RWPE1 (cell line): ENCODE data around the gene JUN.

Source experiments
- CTCF ChIA-PET: fragments of 350-600 bp; sonication (Branson Sonifier 250); formaldehyde crosslinking; extraction: SDS; loops from one replicate; lab custom pipeline; 2021; lab: Yijun Ruan, JAX
- POLR2A ChIA-PET: fragments of 400-600 bp; formaldehyde crosslinking; extraction: SDS; loops from one replicate; lab custom pipeline; 2020; ENCODE audit warnings: antibody characterized with exemption; ENCODE audit not compliant: low non-redundant PET; lab: Yijun Ruan, JAX
- DNase-seq: peaks from one replicate; pipeline ENCODE4 v3.0.0; 2012; ENCODE audit warnings: low spot score
- H3K27ac ChIP-seq: fragments of 450-650 bp; 2 replicates; pipeline ENCODE4 v1.5.1; 2017
- TF ChIP-seq, protein P1 (sequence below): fragments of 450-650 bp; conservative IDR thresholded peaks from 2 replicates; pipeline ENCODE4 v1.5.1; 2017; ENCODE audit warnings: low read depth, mild to moderate bottlenecking

The JUN gene

GRCh38 chr1:58823481-58824010 lies 39.7 kb upstream of the JUN start:
- ChIA-PET POLR2A (no interaction called here), CTCF (no interaction called here)
- TF ChIP-seq, protein P1, sequence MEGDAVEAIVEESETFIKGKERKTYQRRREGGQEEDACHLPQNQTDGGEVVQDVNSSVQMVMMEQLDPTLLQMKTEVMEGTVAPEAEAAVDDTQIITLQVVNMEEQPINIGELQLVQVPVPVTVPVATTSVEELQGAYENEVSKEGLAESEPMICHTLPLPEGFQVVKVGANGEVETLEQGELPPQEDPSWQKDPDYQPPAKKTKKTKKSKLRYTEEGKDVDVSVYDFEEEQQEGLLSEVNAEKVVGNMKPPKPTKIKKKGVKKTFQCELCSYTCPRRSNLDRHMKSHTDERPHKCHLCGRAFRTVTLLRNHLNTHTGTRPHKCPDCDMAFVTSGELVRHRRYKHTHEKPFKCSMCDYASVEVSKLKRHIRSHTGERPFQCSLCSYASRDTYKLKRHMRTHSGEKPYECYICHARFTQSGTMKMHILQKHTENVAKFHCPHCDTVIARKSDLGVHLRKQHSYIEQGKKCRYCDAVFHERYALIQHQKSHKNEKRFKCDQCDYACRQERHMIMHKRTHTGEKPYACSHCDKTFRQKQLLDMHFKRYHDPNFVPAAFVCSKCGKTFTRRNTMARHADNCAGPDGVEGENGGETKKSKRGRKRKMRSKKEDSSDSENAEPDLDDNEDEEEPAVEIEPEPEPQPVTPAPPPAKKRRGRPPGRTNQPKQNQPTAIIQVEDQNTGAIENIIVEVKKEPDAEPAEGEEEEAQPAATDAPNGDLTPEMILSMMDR, result no peak
- DNase-seq, result peak; percentile 75
- H3K27ac ChIP-seq, result no peak overlapping the region

DNA sequence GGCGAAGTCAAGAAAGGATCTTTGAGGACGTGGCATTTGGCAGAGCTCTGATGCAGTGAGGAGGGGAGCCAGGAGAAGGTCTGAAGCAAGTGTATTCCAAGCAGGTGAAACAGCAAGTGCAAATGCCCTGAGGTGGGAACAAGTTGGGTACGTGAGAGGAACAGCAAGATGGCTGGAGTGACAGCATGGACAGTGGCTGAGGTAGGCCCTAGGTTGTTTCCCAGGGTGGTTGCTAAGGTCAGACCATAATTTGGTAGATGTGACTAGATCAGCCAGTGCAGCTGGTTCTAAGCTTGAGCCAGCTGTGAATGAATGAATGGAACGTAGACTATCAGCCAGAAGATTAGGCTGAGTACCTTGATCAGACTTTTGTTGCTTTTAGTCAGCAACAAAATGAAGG lies 37.5 kb upstream of the JUN start:
- ChIA-PET POLR2A (no interaction called here), CTCF (no interaction called here)
- H3K27ac ChIP-seq, result no peak overlapping the region
- no peak for DNase-seq
- TF ChIP-seq, protein P1, result no peak

GRCh38 chr1:58818976-58819375 lies 35.1 kb upstream of the JUN start:
- TF ChIP-seq, protein P1, result no peak
- ChIA-PET CTCF (no interaction called here), POLR2A (no interaction called here)
- DNase-seq, result no peak
- H3K27ac ChIP-seq, result no peak overlapping the region

DNA sequence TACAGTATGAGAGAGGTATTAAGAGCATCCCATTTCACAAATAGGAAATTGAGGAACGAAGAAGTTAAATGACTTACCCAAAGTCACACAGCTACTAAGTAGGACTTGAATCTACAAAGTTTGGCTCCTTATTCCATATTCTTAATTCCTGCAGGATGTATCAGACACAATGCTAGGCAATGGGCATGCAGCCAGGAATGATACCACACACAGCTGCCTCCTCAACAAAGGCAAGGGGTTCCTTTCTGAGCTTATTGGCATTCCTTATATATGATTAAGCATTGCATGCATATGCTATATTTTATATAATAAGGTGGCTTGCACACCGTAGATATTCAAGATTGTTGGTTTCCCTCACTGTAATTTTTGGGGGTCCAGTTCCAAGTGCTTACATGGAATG lies 34.2 kb upstream of the JUN start:
- ChIA-PET POLR2A (interaction anchor here (0.8 to 1.0 kb wide), 2 partner anchors 34 to 65 kb away, joined by 3 read pairs; partner anchors contain the start of gene JUN), CTCF (no interaction called here)
- TF ChIP-seq, protein P1, result no peak
- H3K27ac ChIP-seq, result no peak overlapping the region
- DNase-seq, result peak; percentile 75

GRCh38 chr1:58816747-58817221 lies 32.9 kb upstream of the JUN start:
- TF ChIP-seq, protein P1, result no peak
- POLR2A ChIA-PET, result interaction anchor here (0.9 kb wide), 1 partner anchor 480 kb away, joined by 5 read pairs; no protein-coding TSS in a partner anchor
- H3K27ac ChIP-seq, result peak overlapping the region; percentile 96
- DNase-seq, result no peak
- CTCF ChIA-PET, result no interaction called here

DNA sequence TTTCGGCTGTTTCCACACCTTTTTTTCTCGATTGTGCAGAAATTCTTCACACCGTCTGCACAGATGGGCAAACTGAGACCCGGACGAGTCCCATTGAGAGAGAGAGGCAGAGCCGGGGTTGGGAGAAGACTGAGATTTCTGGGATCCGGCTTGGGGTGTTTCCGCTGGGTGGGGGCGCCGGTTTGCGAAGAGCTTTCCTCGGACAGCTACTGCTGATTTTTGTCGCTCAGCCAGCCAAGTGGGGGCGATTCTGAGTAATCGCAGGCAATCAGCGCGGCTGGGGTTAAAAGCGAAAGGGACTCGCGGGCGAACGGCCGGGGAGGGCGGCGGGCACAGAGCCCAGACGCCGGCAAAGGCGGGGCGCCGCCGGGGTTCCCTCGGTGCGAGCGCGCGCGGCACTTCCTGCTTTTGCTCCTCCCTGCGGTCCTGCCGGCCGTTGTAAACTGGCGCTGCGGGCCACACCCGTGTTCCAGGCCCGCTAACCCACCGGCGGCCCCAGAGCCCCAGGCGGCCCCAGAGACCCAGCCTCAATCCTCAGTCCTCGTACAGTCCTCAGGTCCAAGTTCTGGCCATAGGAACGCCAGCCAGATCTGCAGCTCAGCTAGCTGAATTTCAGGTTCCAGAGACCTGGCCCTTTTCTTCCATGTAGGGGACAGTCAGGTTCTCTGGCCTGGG lies 32.4 kb upstream of the JUN start:
- peak; percentile 94 for DNase-seq
- peak overlapping the region; percentile 96 for H3K27ac ChIP-seq
- TF ChIP-seq, protein P1, result no peak
- CTCF ChIA-PET, result no interaction called here
- POLR2A ChIA-PET, result interaction anchor here (0.9 kb wide), 1 partner anchor 480 kb away, joined by 5 read pairs; no protein-coding TSS in a partner anchor
